Epithelial cell of esophagus (primary cell): ENCODE measurements around the gene MUC22.
"Not testable (repeated sequence)": the region's sequence is repeated elsewhere in the genome, so short reads cannot be mapped to it uniquely, and the experiment has no call there.

Source experiments
- DNase-seq: peaks from one replicate; pipeline ENCODE4 v3.0.0; 2010; ENCODE audit warnings: low read depth
- H3K4me3 ChIP-seq: 2 replicates; pipeline ENCODE4 v1.5.1; 2011; ENCODE audit warnings: mild to moderate bottlenecking, low read length, control low read depth
- CTCF ChIP-seq: IDR thresholded peaks from 2 replicates; pipeline ENCODE4 v1.5.1; 2011; ENCODE audit warnings: low read depth, mild to moderate bottlenecking, low read length, control low read depth, inconsistent platforms; ENCODE audit not compliant: insufficient read depth; ENCODE audit errors: missing control alignments

MUC22 gene

GRCh38 chr6:30991891-30992290 is 18.4 kb upstream of the MUC22 start:
- DNase-seq, result no peak
- no peak for TF ChIP-seq CTCF
- no peak overlapping the region for H3K4me3 ChIP-seq

GRCh38 chr6:30997301-30997700 is 13.0 kb upstream of the MUC22 start:
- DNase-seq, result no peak
- no peak for TF ChIP-seq CTCF
- no peak overlapping the region for H3K4me3 ChIP-seq

- DNase-seq, result peak; percentile 78
- TF ChIP-seq CTCF, result no peak
- no peak overlapping the region for H3K4me3 ChIP-seq
These were observed 11.5 kb upstream of the MUC22 start for GRCh38 chr6:30998785-30999184.

GRCh38 chr6:31000067-31000860 is 10.0 kb upstream of the MUC22 start:
- not testable (repeated sequence) for H3K4me3 ChIP-seq, DNase-seq

- H3K4me3 ChIP-seq, result no peak overlapping the region
- TF ChIP-seq CTCF, result no peak
- no peak for DNase-seq
These were observed 8.9 kb upstream of the MUC22 start for GRCh38 chr6:31001281-31001888.

GRCh38 chr6:31002471-31002870 is 7.8 kb upstream of the MUC22 start:
- no peak for TF ChIP-seq CTCF
- no peak overlapping the region for H3K4me3 ChIP-seq
- DNase-seq, result peak; percentile 10

GRCh38 chr6:31004794-31005193 is 5.5 kb upstream of the MUC22 start:
- DNase-seq, result no peak
- no peak overlapping the region for H3K4me3 ChIP-seq
- no peak for TF ChIP-seq CTCF
